Activated gamma-delta T cell treated with Interleukin-2 at 50 U/mL for 16 hours (primary cell): ENCODE measurements around the gene GABPB1.

Source experiments
- DNase-seq: peaks from one replicate; pipeline ENCODE4 v3.0.0-alpha.2; 2020

The GABPB1 gene

DNA sequence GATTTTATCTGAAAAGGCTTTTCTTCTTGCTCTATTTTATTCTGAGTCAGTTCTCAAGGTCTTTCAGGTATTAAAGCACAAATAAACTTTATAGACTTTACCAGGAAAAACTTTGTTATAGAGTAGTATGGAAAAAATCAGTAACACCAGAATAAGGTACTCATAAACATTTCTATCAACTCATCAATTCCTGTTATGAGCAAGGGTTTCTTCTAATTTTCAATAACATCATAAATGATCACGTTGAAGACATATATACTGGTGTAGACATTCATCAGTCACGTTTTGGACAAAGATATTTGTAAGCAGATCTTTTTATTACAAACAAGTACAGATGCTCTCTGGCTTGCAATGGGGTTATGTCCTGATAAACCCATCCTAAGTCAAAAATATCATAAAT is 79.9 kb downstream of the GABPB1 start:
- no peak for DNase-seq

- DNase-seq: no peak
Measured at GRCh38 chr15:50267577-50267976, 87.4 kb downstream of the GABPB1 start.

- DNase-seq: no peak
Measured at GRCh38 chr15:50265620-50266019, 89.4 kb downstream of the GABPB1 start, which contains the start of gene HDC. Gene HDC, minus strand, starts transcription at chr15:50265726. Its CDS starts 103 bp downstream, at chr15:50265623.

GRCh38 chr15:50262533-50262932 is 92.5 kb downstream of the GABPB1 start:
- DNase-seq: peak; percentile 28

GRCh38 chr15:50261981-50262380 is 93.0 kb downstream of the GABPB1 start:
- no peak for DNase-seq

DNA sequence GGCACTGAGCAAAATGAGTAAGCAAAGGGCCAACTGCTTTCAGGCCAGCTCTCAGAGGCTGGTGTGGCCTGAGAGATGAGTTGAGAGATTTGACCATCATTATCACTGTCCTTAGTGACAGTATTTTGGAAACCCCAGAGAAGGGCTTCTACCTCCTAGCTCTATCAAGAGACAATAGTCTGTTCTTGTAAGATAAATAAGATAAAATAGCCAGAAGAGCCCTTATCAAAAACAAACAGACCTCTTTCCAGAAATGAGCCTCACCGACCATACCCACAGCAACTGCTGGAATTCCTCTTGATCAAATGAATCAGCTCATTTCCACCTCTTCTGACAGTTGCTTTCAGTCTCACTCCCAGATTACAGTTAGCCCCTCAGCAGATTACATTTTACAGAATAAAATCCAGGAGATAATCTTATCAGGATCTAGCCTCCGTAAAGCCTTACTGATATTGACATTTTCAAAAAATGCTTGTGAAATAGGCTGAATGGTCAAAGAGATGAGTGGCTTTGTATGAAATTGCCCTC is 94.0 kb downstream of the GABPB1 start:
- no peak for DNase-seq

GRCh38 chr15:50259276-50259675 is 95.7 kb downstream of the GABPB1 start:
- DNase-seq: no peak

DNA sequence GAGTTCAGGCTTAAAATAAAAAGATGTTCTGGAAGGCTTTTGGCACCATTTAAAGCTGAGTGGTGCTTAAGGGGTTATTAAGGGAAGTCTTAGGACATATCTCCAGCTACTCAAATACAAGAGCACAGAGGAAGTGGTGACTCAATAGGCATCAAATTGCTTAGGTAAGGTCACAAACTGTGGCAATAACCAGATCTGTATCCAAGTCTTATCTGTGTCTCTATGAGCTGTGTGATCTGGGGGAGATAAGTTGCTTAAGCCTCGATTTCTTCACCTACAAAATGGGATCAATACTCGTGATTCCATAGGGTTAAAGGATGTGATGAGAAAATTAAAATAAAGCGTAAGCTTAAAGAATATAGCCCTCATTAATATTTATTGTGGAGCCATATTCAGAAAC is 97.1 kb downstream of the GABPB1 start:
- DNase-seq: no peak

GRCh38 chr15:50257332-50257731 is 97.7 kb downstream of the GABPB1 start:
- DNase-seq: no peak

- no peak for DNase-seq
Measured at GRCh38 chr15:50256188-50257041, 98.6 kb downstream of the GABPB1 start.

DNA sequence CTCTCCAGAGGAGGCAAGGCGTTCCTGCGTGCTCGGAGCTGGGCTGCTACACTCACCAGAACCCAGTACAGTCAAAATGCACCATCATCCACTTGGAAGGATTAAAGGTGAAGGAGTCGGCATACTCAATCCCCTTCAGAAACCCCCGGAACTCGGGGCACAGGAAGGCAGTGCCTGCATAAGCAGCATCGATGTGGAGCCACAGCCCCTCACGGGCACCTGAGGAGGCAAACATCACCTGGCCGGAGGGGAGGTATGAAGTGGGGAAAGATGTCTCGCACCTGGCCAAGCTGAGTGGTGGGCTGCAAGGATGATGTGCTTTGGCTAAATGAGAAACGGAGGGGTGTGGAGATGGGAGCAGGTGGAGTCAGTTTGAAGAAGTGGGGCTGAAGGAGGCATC is 102.4 kb downstream of the GABPB1 start:
- DNase-seq: no peak

GRCh38 chr15:50251638-50252182 is 103.3 kb downstream of the GABPB1 start:
- DNase-seq: no peak

DNA sequence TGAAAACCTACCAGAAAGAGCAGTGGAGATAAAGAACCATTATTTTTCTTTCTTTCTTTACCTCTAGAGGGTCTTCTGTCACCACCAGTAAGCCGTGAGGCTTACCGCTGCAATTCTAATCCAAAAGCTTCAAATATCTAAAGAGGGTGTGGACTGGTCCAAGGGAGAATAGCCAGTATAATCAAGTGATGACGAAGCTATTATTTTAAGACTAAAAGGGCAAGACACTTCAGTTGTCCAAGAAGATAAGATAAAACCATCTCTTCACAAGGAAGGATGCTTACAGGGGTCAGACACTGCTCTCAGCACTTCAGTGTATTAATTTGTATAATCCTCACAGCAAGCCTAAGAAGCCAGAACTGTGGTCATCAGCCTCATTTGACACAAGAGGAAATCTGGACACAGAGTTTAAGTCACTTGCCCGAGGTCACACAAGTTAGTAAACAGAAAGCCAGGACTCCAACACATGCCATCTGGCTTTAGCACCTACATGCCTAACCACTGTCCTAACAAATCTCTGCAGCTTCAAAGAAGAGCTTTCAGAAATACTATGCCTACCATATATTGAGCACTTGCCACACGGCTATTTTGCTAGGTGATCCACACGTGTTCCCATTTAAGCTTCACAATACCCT is 104.1 kb downstream of the GABPB1 start:
- DNase-seq: no peak

DNA sequence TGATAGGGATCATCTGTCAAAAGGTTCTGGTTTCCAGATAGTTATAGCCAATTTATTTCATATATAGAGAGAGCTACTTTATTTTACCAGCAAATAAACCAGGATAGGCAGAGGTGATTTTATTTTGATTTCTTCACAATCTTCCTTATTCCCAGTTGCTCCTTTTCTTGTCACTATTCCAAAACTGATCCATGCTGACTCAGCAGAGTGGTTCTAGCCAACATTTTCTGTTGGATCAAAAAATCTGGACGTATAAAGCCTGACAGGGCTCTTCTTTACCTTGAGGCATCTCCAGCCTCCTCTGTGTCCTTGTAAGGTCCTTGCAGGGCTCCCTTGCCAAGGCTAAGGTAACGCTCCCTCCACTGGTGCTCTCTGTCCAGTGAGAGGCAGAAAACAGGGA is 105.3 kb downstream of the GABPB1 start:
- DNase-seq: no peak

DNA sequence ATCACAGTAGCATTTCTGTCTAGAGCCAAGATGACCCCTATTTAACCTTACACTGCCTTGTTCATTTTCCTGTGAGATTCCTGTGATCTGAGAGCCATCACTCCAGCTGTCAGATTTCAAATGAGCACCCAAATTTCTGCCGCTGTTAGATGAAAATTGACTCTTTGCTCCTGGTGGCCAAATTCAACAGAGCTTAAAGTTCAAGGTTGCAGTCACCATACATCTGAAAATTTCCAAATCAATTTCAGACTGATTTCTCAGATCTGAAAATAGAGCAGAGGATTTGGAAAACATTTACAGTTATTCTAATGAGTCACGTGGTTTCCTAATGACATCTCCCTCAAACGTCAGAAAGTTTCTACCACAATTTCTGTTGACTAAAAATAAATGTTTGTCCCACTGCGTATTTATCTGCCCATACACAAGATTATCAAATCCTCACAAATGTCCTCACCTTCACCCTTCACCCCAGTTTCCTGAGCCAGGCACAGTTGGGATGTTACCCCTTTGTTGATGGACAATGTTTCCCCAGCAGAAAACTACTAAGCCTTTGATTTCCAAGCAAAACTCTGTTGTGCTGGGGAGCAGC is 105.9 kb downstream of the GABPB1 start:
- no peak for DNase-seq

DNA sequence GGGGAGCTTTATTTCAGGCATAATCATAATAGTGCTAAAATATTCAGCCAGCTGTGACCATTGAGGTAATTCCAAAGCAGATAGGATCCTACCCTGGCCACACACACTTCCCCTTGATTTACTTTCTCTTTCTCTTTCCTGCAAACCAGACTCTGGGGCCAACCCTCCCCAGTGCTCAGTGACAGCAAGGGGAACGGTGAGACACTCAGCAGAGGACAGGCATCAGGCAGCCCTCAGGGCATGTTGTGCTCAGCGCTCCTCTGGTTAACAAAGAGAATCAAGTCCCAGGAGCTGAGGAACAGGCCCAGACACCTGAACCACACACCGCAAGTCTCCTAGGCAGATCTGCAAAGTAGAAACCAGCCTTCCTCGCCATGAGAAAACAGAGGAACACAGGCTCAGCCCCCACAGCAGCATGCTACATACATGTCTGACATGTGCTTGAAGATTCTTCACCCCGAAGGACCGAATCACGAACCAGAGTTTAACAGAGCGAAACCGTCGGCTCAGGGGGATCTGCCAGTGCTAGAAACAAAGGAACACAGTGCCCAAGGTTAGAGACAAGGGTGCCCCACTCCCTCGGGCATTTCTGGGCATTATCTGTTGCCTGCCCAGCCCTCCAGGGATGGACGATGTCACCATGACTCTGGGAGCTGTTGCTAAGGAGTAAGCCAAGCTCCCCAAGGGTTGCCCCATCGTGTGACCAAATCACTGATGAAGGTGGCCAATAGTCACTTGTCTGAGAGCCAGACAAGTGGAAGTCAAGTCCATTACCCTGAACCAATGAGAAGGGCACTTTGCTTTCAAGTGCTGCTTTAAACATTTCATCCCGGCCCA is 107.0 kb downstream of the GABPB1 start:
- no peak for DNase-seq

DNA sequence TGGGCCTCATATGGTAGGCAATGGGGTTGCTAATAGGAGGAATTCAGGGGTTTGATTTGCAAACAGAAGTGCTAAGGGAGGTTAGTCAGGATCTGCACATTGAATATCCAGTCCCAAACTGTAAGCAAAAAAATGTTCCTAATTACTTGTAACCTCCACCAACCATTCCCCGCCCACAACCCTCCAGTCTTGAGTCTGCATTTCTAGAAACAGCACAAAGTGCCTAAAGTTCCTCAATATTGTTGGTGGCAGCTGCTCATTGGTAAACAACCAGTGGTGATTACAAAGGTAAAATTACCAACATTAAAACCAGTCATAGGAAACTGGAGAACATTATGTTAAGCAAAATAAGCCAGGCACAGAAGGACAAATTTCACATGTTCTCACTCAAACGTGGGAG is 108.4 kb downstream of the GABPB1 start:
- DNase-seq: no peak

- DNase-seq: no peak
Measured at GRCh38 chr15:50244959-50245624, 109.9 kb downstream of the GABPB1 start.

DNA sequence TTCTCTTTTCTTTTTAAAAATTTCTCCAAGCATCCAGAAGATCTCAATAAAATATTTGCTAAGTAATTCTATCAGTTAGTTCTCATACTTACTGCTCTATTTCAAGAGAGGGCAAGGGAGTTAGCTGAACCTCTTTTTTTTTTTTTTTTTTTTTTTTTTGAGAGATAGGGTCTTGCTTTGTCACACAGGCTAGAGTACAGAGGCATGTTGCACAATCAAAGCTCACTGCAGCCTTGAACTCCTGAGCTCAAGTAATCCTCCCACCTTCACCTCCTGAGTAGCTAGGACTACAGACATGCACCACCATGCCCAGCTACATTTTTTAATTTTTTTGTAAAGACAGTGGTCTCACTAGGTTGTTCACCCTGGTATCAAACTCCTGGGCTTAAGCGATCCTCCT is 110.8 kb downstream of the GABPB1 start:
- no peak for DNase-seq

- no peak for DNase-seq
Measured at GRCh38 chr15:50241684-50242450, 113.1 kb downstream of the GABPB1 start.

DNA sequence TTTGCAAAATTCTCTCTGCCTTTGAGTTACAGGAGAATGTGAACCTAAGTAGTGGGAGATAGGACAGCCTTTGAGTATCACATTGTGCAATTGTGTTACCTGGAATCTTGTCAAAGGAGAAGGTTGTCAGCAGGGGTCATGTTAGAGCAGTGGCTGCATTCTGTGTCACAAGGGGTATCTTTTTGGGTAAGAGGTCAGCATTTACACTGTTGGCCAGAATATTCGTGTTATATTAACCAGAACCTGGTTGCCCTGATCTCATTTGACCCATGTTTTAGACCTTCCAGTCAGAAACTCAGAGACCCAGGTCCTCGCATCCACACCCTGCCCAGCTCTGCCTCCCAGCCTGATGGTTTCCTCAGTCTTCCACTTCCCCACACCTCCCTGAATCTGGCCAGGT is 116.7 kb downstream of the GABPB1 start:
- DNase-seq: no peak
